GM19328 (cell line): Measurements from ENCODE around the gene MINK1.
"Not testable (repeated sequence)": the region's sequence is repeated elsewhere in the genome, so short reads cannot be mapped to it uniquely, and the experiment has no call there.

Source experiments
- ATAC-seq: cut with Tn5 transposase; IDR thresholded peaks from one replicate; pipeline ENCODE4 v1.9.1; 2021; ENCODE audit warnings: mild to moderate bottlenecking, moderate library complexity; ENCODE audit not compliant: unreplicated experiment

The MINK1 gene

GRCh38 chr17:4843321-4844000 is 10.3 kb downstream of the MINK1 start:
- no peak for ATAC-seq

GRCh38 chr17:4845118-4845517 is 12.0 kb downstream of the MINK1 start:
- ATAC-seq, result no peak

- ATAC-seq, result no peak
Observed at GRCh38 chr17:4846635-4847390, 13.7 kb downstream of the MINK1 start.

- no peak for ATAC-seq
Observed at GRCh38 chr17:4849011-4849536, 15.9 kb downstream of the MINK1 start.

- no peak for ATAC-seq
Observed at GRCh38 chr17:4850246-4850645, 17.1 kb downstream of the MINK1 start.

- no peak for ATAC-seq
Observed at GRCh38 chr17:4851084-4851483, 17.9 kb downstream of the MINK1 start.

GRCh38 chr17:4852567-4853207 is 19.5 kb downstream of the MINK1 start:
- ATAC-seq, result no peak

GRCh38 chr17:4853208-4853671 is 20.1 kb downstream of the MINK1 start:
- no peak for ATAC-seq

GRCh38 chr17:4854111-4854681 is 21.1 kb downstream of the MINK1 start:
- ATAC-seq, result no peak

GRCh38 chr17:4856271-4856936 is 23.3 kb downstream of the MINK1 start:
- ATAC-seq, result no peak

GRCh38 chr17:4856937-4857314 is 23.8 kb downstream of the MINK1 start:
- ATAC-seq, result no peak

GRCh38 chr17:4857347-4857746 is 24.2 kb downstream of the MINK1 start:
- ATAC-seq, result not testable (repeated sequence)

GRCh38 chr17:4858068-4858881 is 25.1 kb downstream of the MINK1 start:
- ATAC-seq, result no peak

GRCh38 chr17:4858882-4859260 is 25.7 kb downstream of the MINK1 start:
- no peak for ATAC-seq

GRCh38 chr17:4859816-4860625 is 26.9 kb downstream of the MINK1 start:
- no peak for ATAC-seq

GRCh38 chr17:4860651-4861050 is 27.5 kb downstream of the MINK1 start:
- ATAC-seq, result no peak

- ATAC-seq, result no peak
Observed at GRCh38 chr17:4861052-4861451, 27.9 kb downstream of the MINK1 start.

- ATAC-seq, result no peak
Observed at GRCh38 chr17:4862720-4863119, 29.6 kb downstream of the MINK1 start.

- ATAC-seq, result no peak
Observed at GRCh38 chr17:4863321-4863720, 30.2 kb downstream of the MINK1 start.
